GM23338 (cell line): ENCODE results near the gene PYDC2. TPM values are rescaled to one million over a fixed set of nuclear protein-coding genes. Genes with fewer than 3 reads are reported as not detected.

Source experiments
- ATAC-seq: fragments of 200-7000 bp; cut with Tn5 transposase; 3 replicates; pipeline ENCODE4 v1.9.1; 2020
- DNase-seq: peaks from one replicate; pipeline ENCODE4 v3.0.0-alpha.2; 2015; ENCODE audit warnings: low spot score
- H2AFZ ChIP-seq: fragments of 200-600 bp; sonication (generic); 2 replicates; pipeline ENCODE4 v1.8.0; 2016; ENCODE audit warnings: antibody characterized with exemption, mild to moderate bottlenecking, moderate library complexity
- H3F3A ChIP-seq: fragments of 200-600 bp; sonication (generic); replicated peaks from 2 replicates; pipeline ENCODE4 v1.8.0; 2017; ENCODE audit warnings: antibody characterized with exemption, mixed run types, low read depth
- H3K27ac ChIP-seq: fragments of 200-600 bp; sonication (generic); 2 replicates; pipeline ENCODE4 v1.6.1; 2016; ENCODE audit warnings: low read depth
- H3K27me3 ChIP-seq: fragments of 200-600 bp; sonication (generic); 2 replicates; pipeline ENCODE4 v1.8.0; 2016; ENCODE audit warnings: mild to moderate bottlenecking, mixed run types, moderate library complexity; ENCODE audit not compliant: insufficient read depth
- H3K36me3 ChIP-seq: fragments of 200-600 bp; sonication (generic); 2 replicates; pipeline ENCODE4 v1.8.0; 2016; ENCODE audit warnings: mild to moderate bottlenecking; ENCODE audit not compliant: insufficient read depth
- H3K4me1 ChIP-seq: fragments of 200-600 bp; sonication (generic); 2 replicates; pipeline ENCODE4 v1.8.0; 2016; ENCODE audit warnings: mild to moderate bottlenecking, moderate library complexity; ENCODE audit not compliant: insufficient read depth
- H3K4me2 ChIP-seq: fragments of 200-600 bp; sonication (generic); 2 replicates; pipeline ENCODE4 v1.7.1; 2017; ENCODE audit warnings: mixed run types
- H3K4me3 ChIP-seq: fragments of 200-600 bp; sonication (generic); 2 replicates; pipeline ENCODE4 v1.6.1; 2016; ENCODE audit warnings: mixed run types
- H3K79me2 ChIP-seq: fragments of 200-600 bp; sonication (generic); replicated peaks from 2 replicates; pipeline ENCODE4 v1.8.0; 2017; ENCODE audit warnings: mild to moderate bottlenecking; ENCODE audit not compliant: insufficient read depth
- H3K9me2 ChIP-seq: fragments of 200-600 bp; sonication (generic); 2 replicates; pipeline ENCODE4 v1.8.0; 2017; ENCODE audit not compliant: insufficient read depth
- H4K20me1 ChIP-seq: fragments of 200-600 bp; sonication (generic); replicated peaks from 2 replicates; pipeline ENCODE4 v1.8.0; 2017; ENCODE audit warnings: mild to moderate bottlenecking; ENCODE audit not compliant: insufficient read depth
- H3K27ac Mint-ChIP-seq: 2 replicates; pipeline ENCODE4 v1.8.0; 2020; ENCODE audit warnings: inconsistent platforms, mild to moderate bottlenecking, moderate library complexity, mixed read lengths
- H3K27me3 Mint-ChIP-seq: 3 replicates; pipeline ENCODE4 v1.8.0; 2022; ENCODE audit warnings: low read depth, mild to moderate bottlenecking, moderate library complexity, mixed read lengths, inconsistent platforms; ENCODE audit not compliant: insufficient read depth, poor library complexity
- H3K36me3 Mint-ChIP-seq: 3 replicates; pipeline ENCODE4 v1.8.0; 2021; ENCODE audit warnings: low read depth, mild to moderate bottlenecking, inconsistent platforms, moderate library complexity, mixed read lengths
- H3K4me1 Mint-ChIP-seq: 3 replicates; pipeline ENCODE4 v1.8.0; 2020; ENCODE audit warnings: mild to moderate bottlenecking, inconsistent platforms, mixed read lengths
- H3K4me3 Mint-ChIP-seq: 3 replicates; pipeline ENCODE4 v1.8.0; 2021; ENCODE audit warnings: moderate library complexity, mild to moderate bottlenecking, inconsistent platforms, mixed read lengths
- H3K9me3 Mint-ChIP-seq: 3 replicates; pipeline ENCODE4 v1.8.0; 2020; ENCODE audit warnings: moderate library complexity, mild to moderate bottlenecking, inconsistent platforms, mixed read lengths
- CREB1 ChIP-seq: fragments of 250-450 bp; sonication (Bioruptor Pico); IDR thresholded peaks from 2 replicates; pipeline ENCODE4 v1.5.0; 2020; ENCODE audit warnings: low read depth, mild to moderate bottlenecking, moderate library complexity
- EZH2 ChIP-seq: fragments of 200-600 bp; sonication (generic); IDR thresholded peaks from one replicate; pipeline ENCODE4 v1.8.0; 2017; ENCODE audit warnings: antibody characterized with exemption, mild to moderate bottlenecking, low read depth; ENCODE audit not compliant: unreplicated experiment
- EZH2phosphoT487 ChIP-seq: fragments of 200-600 bp; sonication (generic); IDR thresholded peaks from one replicate; pipeline ENCODE4 v1.8.1; 2018; ENCODE audit warnings: antibody characterized with exemption; ENCODE audit not compliant: unreplicated experiment
- JUNB ChIP-seq: IDR thresholded peaks from one replicate; pipeline ENCODE4 v1.6.1; 2016; ENCODE audit warnings: antibody characterized with exemption; ENCODE audit not compliant: unreplicated experiment
- NANOG ChIP-seq: IDR thresholded peaks from 2 replicates; pipeline ENCODE4 v1.6.1; 2016; ENCODE audit warnings: antibody characterized with exemption, borderline replicate concordance
- POLR2AphosphoS5 ChIP-seq: IDR thresholded peaks from 2 replicates; pipeline ENCODE4 v1.6.1; 2016; ENCODE audit warnings: antibody characterized with exemption, low read depth
- REST ChIP-seq: IDR thresholded peaks from one replicate; pipeline ENCODE4 v1.6.1; 2018; ENCODE audit warnings: antibody characterized with exemption; ENCODE audit not compliant: unreplicated experiment
- STAT1 ChIP-seq: IDR thresholded peaks from one replicate; pipeline ENCODE4 v1.6.1; 2016; ENCODE audit warnings: antibody characterized with exemption; ENCODE audit not compliant: unreplicated experiment
- ZNF114 ChIP-seq: fragments of 250-450 bp; sonication (Bioruptor Pico); IDR thresholded peaks from 2 replicates; pipeline ENCODE4 v1.5.0; 2020; ENCODE audit warnings: mild to moderate bottlenecking, moderate library complexity
- ZNF331 ChIP-seq: fragments of 250-450 bp; sonication (Bioruptor Pico); IDR thresholded peaks from 2 replicates; pipeline ENCODE4 v1.5.0; 2020; ENCODE audit warnings: low read depth, mild to moderate bottlenecking, moderate library complexity
- polyA plus RNA-seq: library from polyadenylated mRNA; unstranded; fragments of >200 nt; fragmentation: Nextera tagmentation; extraction: Ambion mirVana; gene quantifications from 2 replicates; pipeline ENCODE4 v1.2.1, GENCODE V29; 2016
- total RNA-seq: library from RNA; depleted of rRNA; stranded (reverse); fragments of >200 nt; shearing (Covaris generic); gene quantifications from 2 replicates; pipeline ENCODE4 v1.2.3, GENCODE V29; 2014
- TF ChIP-seq, protein P1 (sequence below), 2 experiments: fragments of 200-600 bp in 1 of 2; sonication (generic) in 1 of 2; conservative IDR thresholded peaks; 2 replicates each; pipeline versions ENCODE4 v1.5.1 to v1.6.1; 2016 to 2017; ENCODE audit warnings: antibody characterized with exemption in 2 of 2, low read depth in 2 of 2, mild to moderate bottlenecking in 2 of 2, moderate library complexity in 1 of 2
- TF ChIP-seq, protein P2 (sequence below): fragments of 250-450 bp; sonication (Bioruptor Pico); IDR thresholded peaks from 2 replicates; pipeline ENCODE4 v1.5.0; 2020; ENCODE audit warnings: mild to moderate bottlenecking, moderate library complexity
- TF ChIP-seq, protein P3 (sequence below): IDR thresholded peaks from 2 replicates; pipeline ENCODE4 v1.6.1; 2016; ENCODE audit warnings: antibody characterized with exemption

Gene PYDC2
- total and polyA plus RNA-seq, 2 experiments from 2014 or later = not detected

GRCh38 chr3:191417457-191417729 is 43.6 kb upstream of the PYDC2 start:
- DNase-seq (no peak), ATAC-seq (peak; percentile 43)
- TF ChIP-seq POLR2AphosphoS5 (no peak), EZH2phosphoT487 (no peak), STAT1 (no peak), JUNB (no peak), EZH2 (no peak), REST (no peak), ZNF114 (no peak), NANOG (no peak), CREB1 (CRISPR knock-in tag) (no peak), ZNF331 (CRISPR knock-in tag) (no peak)
- TF ChIP-seq, protein P1, sequence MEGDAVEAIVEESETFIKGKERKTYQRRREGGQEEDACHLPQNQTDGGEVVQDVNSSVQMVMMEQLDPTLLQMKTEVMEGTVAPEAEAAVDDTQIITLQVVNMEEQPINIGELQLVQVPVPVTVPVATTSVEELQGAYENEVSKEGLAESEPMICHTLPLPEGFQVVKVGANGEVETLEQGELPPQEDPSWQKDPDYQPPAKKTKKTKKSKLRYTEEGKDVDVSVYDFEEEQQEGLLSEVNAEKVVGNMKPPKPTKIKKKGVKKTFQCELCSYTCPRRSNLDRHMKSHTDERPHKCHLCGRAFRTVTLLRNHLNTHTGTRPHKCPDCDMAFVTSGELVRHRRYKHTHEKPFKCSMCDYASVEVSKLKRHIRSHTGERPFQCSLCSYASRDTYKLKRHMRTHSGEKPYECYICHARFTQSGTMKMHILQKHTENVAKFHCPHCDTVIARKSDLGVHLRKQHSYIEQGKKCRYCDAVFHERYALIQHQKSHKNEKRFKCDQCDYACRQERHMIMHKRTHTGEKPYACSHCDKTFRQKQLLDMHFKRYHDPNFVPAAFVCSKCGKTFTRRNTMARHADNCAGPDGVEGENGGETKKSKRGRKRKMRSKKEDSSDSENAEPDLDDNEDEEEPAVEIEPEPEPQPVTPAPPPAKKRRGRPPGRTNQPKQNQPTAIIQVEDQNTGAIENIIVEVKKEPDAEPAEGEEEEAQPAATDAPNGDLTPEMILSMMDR (conservative IDR thresholded peaks at IDR 0.05; ENCODE audit: low read depth in 2 of 2) = no peak
- TF ChIP-seq, protein P2, sequence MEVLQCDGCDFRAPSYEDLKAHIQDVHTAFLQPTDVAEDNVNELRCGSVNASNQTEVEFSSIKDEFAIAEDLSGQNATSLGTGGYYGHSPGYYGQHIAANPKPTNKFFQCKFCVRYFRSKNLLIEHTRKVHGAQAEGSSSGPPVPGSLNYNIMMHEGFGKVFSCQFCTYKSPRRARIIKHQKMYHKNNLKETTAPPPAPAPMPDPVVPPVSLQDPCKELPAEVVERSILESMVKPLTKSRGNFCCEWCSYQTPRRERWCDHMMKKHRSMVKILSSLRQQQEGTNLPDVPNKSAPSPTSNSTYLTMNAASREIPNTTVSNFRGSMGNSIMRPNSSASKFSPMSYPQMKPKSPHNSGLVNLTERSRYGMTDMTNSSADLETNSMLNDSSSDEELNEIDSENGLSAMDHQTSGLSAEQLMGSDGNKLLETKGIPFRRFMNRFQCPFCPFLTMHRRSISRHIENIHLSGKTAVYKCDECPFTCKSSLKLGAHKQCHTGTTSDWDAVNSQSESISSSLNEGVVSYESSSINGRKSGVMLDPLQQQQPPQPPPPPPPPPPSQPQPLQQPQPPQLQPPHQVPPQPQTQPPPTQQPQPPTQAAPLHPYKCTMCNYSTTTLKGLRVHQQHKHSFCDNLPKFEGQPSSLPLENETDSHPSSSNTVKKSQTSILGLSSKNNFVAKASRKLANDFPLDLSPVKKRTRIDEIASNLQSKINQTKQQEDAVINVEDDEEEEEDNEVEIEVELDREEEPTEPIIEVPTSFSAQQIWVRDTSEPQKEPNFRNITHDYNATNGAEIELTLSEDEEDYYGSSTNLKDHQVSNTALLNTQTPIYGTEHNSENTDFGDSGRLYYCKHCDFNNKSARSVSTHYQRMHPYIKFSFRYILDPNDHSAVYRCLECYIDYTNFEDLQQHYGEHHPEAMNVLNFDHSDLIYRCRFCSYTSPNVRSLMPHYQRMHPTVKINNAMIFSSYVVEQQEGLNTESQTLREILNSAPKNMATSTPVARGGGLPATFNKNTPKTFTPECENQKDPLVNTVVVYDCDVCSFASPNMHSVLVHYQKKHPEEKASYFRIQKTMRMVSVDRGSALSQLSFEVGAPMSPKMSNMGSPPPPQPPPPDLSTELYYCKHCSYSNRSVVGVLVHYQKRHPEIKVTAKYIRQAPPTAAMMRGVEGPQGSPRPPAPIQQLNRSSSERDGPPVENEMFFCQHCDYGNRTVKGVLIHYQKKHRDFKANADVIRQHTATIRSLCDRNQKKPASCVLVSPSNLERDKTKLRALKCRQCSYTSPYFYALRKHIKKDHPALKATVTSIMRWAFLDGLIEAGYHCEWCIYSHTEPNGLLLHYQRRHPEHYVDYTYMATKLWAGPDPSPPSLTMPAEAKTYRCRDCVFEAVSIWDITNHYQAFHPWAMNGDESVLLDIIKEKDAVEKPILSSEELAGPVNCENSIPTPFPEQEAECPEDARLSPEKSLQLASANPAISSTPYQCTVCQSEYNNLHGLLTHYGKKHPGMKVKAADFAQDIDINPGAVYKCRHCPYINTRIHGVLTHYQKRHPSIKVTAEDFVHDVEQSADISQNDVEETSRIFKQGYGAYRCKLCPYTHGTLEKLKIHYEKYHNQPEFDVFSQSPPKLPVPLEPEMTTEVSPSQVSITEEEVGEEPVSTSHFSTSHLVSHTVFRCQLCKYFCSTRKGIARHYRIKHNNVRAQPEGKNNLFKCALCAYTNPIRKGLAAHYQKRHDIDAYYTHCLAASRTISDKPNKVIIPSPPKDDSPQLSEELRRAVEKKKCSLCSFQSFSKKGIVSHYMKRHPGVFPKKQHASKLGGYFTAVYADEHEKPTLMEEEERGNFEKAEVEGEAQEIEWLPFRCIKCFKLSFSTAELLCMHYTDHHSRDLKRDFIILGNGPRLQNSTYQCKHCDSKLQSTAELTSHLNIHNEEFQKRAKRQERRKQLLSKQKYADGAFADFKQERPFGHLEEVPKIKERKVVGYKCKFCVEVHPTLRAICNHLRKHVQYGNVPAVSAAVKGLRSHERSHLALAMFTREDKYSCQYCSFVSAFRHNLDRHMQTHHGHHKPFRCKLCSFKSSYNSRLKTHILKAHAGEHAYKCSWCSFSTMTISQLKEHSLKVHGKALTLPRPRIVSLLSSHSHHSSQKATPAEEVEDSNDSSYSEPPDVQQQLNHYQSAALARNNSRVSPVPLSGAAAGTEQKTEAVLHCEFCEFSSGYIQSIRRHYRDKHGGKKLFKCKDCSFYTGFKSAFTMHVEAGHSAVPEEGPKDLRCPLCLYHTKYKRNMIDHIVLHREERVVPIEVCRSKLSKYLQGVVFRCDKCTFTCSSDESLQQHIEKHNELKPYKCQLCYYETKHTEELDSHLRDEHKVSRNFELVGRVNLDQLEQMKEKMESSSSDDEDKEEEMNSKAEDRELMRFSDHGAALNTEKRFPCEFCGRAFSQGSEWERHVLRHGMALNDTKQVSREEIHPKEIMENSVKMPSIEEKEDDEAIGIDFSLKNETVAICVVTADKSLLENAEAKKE (CRISPR knock-in tag) = no peak
- TF ChIP-seq, protein P3, sequence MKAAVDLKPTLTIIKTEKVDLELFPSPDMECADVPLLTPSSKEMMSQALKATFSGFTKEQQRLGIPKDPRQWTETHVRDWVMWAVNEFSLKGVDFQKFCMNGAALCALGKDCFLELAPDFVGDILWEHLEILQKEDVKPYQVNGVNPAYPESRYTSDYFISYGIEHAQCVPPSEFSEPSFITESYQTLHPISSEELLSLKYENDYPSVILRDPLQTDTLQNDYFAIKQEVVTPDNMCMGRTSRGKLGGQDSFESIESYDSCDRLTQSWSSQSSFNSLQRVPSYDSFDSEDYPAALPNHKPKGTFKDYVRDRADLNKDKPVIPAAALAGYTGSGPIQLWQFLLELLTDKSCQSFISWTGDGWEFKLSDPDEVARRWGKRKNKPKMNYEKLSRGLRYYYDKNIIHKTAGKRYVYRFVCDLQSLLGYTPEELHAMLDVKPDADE = no peak
- Mint-ChIP-seq H3K36me3 (no peaks in the 10 kb centered on the region), H3K4me3 (no peak overlapping the region), H3K27me3 (peaks cover 5% of the 10 kb centered on the region), H3K27ac (no peak overlapping the region), H3K4me1 (peaks cover 2% of the 10 kb centered on the region; the same call in 2 of the 3 replicates), H3K9me3 (no peaks in the 10 kb centered on the region)
- H3K4me1 ChIP-seq = no peaks in the 10 kb centered on the region
- H3K36me3 ChIP-seq = no peaks in the 10 kb centered on the region
- H3K9me2 ChIP-seq = no peaks in the 10 kb centered on the region
- no peaks in the 10 kb centered on the region for H4K20me1 ChIP-seq
- no peak overlapping the region for H3K27ac ChIP-seq
- H3F3A ChIP-seq = no peaks in the 10 kb centered on the region
- no peaks in the 10 kb centered on the region for H3K79me2 ChIP-seq
- no peak overlapping the region for H2AFZ ChIP-seq
- no peaks in the 10 kb centered on the region for H3K27me3 ChIP-seq
- no peak overlapping the region for H3K4me3 ChIP-seq
- H3K4me2 ChIP-seq = no peak overlapping the region
